SK-N-SH treated with all-trans-retinoic acid at 6 μM for 48 hours (cell line): Measurements from ENCODE around the gene NUDT1.

ENCODE experiments used
- ATAC-seq: fragments of 200-7000 bp; cut with Tn5 transposase; 3 replicates; pipeline ENCODE4 v1.9.1; 2020; ENCODE audit warnings: mild to moderate bottlenecking, moderate library complexity
- ARNTL ChIP-seq: fragments of 450-650 bp; formaldehyde crosslinking; IDR thresholded peaks from 2 replicates; pipeline ENCODE4 v1.5.0; 2020; ENCODE audit warnings: low read depth, mild to moderate bottlenecking, moderate library complexity, borderline replicate concordance
- BACH2 ChIP-seq: fragments of 250-450 bp; sonication (Bioruptor Pico); IDR thresholded peaks from 2 replicates; pipeline ENCODE4 v1.9.0; 2021; ENCODE audit warnings: mild to moderate bottlenecking, borderline replicate concordance
- CSDC2 ChIP-seq: fragments of 250-450 bp; sonication (Bioruptor Pico); IDR thresholded peaks from 2 replicates; pipeline ENCODE4 v1.5.0; 2020; ENCODE audit warnings: mild to moderate bottlenecking, moderate library complexity
- CSRNP3 ChIP-seq: fragments of 250-450 bp; sonication (Bioruptor Pico); IDR thresholded peaks from 2 replicates; pipeline ENCODE4 v1.5.1; 2021; ENCODE audit warnings: mild to moderate bottlenecking, moderate library complexity
- ESRRG ChIP-seq: fragments of 250-450 bp; sonication (Bioruptor Pico); IDR thresholded peaks from 2 replicates; pipeline ENCODE4 v1.6.1; 2021; ENCODE audit warnings: mild to moderate bottlenecking
- GLIS3 ChIP-seq: fragments of 250-450 bp; sonication (Bioruptor Pico); IDR thresholded peaks from 2 replicates; pipeline ENCODE4 v1.5.0; 2020; ENCODE audit warnings: mild to moderate bottlenecking, moderate library complexity
- OSR1 ChIP-seq: fragments of 250-450 bp; sonication (Bioruptor Pico); IDR thresholded peaks from 2 replicates; pipeline ENCODE4 v1.8.0; 2022; ENCODE audit warnings: moderate library complexity, mild to moderate bottlenecking, inconsistent platforms
- PATZ1 ChIP-seq: fragments of 250-450 bp; sonication (Bioruptor Pico); IDR thresholded peaks from 2 replicates; pipeline ENCODE4 v1.8.0; 2020; ENCODE audit warnings: mild to moderate bottlenecking, moderate library complexity, borderline replicate concordance
- POU6F1 ChIP-seq: fragments of 250-450 bp; sonication (Bioruptor Pico); IDR thresholded peaks from 2 replicates; pipeline ENCODE4 v1.8.0; 2021; ENCODE audit warnings: low read depth, mild to moderate bottlenecking, moderate library complexity, borderline replicate concordance
- PPARA ChIP-seq: fragments of 250-450 bp; sonication (Bioruptor Pico); IDR thresholded peaks from 2 replicates; pipeline ENCODE4 v1.5.0; 2020; ENCODE audit warnings: mild to moderate bottlenecking, borderline replicate concordance
- RARB ChIP-seq: fragments of 250-450 bp; sonication (Bioruptor Pico); IDR thresholded peaks from 2 replicates; pipeline ENCODE4 v1.8.0; 2021; ENCODE audit warnings: mild to moderate bottlenecking, moderate library complexity
- SNAI2 ChIP-seq: fragments of 250-450 bp; sonication (Bioruptor Pico); IDR thresholded peaks from 2 replicates; pipeline ENCODE4 v1.5.0; 2020; ENCODE audit warnings: mild to moderate bottlenecking, moderate library complexity
- TOX ChIP-seq: fragments of 250-450 bp; sonication (Bioruptor Pico); IDR thresholded peaks from 2 replicates; pipeline ENCODE4 v1.8.0; 2021; ENCODE audit warnings: mild to moderate bottlenecking, moderate library complexity, borderline replicate concordance
- TSHZ2 ChIP-seq: fragments of 250-450 bp; sonication (Bioruptor Pico); IDR thresholded peaks from 2 replicates; pipeline ENCODE4 v1.5.0; 2020; ENCODE audit warnings: mild to moderate bottlenecking, moderate library complexity
- ZC3H10 ChIP-seq: fragments of 250-450 bp; sonication (Bioruptor Pico); IDR thresholded peaks from 2 replicates; pipeline ENCODE4 v1.5.1; 2021; ENCODE audit warnings: mild to moderate bottlenecking, moderate library complexity
- ZFP3 ChIP-seq: fragments of 250-450 bp; sonication (Bioruptor Pico); IDR thresholded peaks from 2 replicates; pipeline ENCODE4 v1.5.0; 2020; ENCODE audit warnings: mild to moderate bottlenecking, moderate library complexity
- ZFP30 ChIP-seq: fragments of 450-650 bp; formaldehyde crosslinking; IDR thresholded peaks from 2 replicates; pipeline ENCODE4 v1.5.0; 2022; ENCODE audit warnings: mild to moderate bottlenecking, moderate library complexity
- ZNF565 ChIP-seq: fragments of 450-650 bp; formaldehyde crosslinking; conservative IDR thresholded peaks from 2 replicates; pipeline ENCODE4 v1.5.0; 2020; ENCODE audit warnings: low read depth, mild to moderate bottlenecking, moderate library complexity
- ZNF70 ChIP-seq: fragments of 450-650 bp; formaldehyde crosslinking; IDR thresholded peaks from 2 replicates; pipeline ENCODE4 v1.5.0; 2020; ENCODE audit warnings: mild to moderate bottlenecking, moderate library complexity
- TF ChIP-seq, protein P1 (sequence below): fragments of 250-450 bp; sonication (Bioruptor Pico); IDR thresholded peaks from 2 replicates; pipeline ENCODE4 v1.5.1; 2020; ENCODE audit warnings: low read depth, mild to moderate bottlenecking, moderate library complexity

NUDT1 gene

DNA sequence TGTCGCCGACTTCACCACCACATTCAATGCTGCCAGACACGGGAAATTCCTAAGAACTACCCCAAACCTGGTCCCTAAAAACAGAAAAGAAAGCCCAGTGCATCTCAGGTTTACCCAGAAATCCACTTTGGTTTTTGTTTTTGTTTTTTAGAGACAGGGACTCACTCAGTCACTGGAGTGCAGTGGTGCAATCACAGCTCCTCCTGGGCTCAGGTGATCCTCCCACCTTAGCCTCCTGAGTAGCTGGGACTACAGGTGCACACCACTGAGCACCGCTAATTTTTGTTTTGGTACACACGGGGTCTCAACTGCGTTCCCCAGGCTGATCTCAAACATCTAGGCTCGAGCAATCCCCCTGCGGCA lies 32.1 kb upstream of the NUDT1 start (continued):
- TF ChIP-seq PATZ1 (no peak), CSDC2 (CRISPR knock-in tag) (no peak), ZNF70 (CRISPR knock-in tag) (no peak), ESRRG (CRISPR knock-in tag) (no peak), ZNF565 (CRISPR knock-in tag) (no peak), ZFP30 (no peak), POU6F1 (CRISPR knock-in tag) (no peak), TSHZ2 (no peak), TOX (CRISPR knock-in tag) (no peak)

DNA sequence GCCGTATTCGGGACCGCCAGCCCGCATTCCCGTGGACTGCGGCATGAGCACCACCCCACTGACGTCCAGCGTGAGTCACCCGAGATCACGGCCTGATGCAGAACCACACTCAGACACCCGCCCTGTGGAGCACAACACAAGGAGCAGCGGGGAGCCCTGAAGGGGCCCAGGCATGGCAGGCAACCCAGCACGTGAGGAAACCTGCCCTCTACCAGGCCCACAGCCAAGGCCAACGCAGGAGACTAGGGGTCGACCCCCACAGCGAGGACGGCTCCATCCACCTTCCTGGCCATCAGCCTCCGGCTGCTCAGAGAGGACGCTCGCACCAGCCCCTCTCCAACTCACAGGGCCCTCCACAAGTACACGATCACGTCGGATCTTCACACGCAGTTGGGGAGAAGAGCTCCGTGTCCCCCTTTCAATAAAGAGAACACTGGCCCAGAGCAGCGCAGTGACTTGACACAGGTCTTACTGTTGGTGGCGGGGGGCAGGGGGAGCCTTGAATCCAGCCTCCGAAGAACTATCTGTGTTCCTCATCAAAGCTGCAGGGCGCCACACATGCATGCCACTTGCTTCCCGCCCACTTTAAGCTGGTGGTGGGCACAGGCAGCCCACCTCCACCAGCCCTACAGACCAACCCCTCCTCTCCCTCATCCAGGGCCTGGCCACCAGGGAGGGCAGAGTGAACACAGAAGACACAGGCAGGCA lies 31.3 kb upstream of the NUDT1 start:
- no peak for ATAC-seq

DNA sequence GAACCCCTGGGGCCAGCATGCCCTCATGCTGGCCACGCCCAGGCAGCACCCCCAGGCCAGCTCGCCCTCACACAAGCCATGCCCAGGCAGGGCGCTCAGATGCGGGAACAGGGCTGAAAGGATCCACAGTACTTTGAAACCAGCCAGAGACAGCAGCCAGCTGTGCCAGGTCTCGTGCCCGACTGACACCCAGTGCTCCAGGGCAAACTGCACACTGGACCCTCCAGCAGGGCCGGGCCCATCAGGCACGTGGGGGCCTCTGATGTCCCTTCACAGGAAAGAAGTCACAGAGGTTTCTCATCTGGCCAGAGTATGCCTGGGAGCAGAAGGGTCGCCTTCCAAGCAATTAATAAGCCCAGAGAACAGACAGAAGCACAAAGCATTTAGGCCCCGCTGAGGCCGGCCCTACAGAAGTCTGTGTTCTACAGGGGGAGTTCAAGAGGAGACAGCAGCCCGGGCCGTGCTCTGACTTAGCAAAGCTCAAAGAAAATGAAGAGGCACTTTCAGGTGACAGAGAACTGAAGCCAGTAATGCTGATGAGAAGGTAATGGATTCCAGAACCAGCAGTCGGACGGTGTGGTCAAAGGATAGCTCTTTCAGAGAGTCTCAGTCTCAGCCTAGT lies 30.7 kb upstream of the NUDT1 start:
- no peak for TF ChIP-seq ZNF70 (CRISPR knock-in tag)
- TF ChIP-seq, protein P1, sequence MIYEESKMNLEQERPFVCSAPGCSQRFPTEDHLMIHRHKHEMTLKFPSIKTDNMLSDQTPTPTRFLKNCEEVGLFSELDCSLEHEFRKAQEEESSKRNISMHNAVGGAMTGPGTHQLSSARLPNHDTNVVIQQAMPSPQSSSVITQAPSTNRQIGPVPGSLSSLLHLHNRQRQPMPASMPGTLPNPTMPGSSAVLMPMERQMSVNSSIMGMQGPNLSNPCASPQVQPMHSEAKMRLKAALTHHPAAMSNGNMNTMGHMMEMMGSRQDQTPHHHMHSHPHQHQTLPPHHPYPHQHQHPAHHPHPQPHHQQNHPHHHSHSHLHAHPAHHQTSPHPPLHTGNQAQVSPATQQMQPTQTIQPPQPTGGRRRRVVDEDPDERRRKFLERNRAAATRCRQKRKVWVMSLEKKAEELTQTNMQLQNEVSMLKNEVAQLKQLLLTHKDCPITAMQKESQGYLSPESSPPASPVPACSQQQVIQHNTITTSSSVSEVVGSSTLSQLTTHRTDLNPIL (CRISPR knock-in tag) = no peak
- TF ChIP-seq POU6F1 (CRISPR knock-in tag) = no peak
- TF ChIP-seq PATZ1 = no peak
- TF ChIP-seq RARB (CRISPR knock-in tag) = no peak
- TF ChIP-seq ZFP3 (CRISPR knock-in tag) = no peak
- TF ChIP-seq SNAI2 = no peak
- TF ChIP-seq CSRNP3 (CRISPR knock-in tag) = no peak
- no peak for TF ChIP-seq ZC3H10
- no peak for TF ChIP-seq OSR1 (CRISPR knock-in tag)
- no peak for TF ChIP-seq PPARA
- no peak for TF ChIP-seq BACH2 (CRISPR knock-in tag)
- no peak for TF ChIP-seq GLIS3 (CRISPR knock-in tag)
- no peak for TF ChIP-seq ARNTL (CRISPR knock-in tag)
- ATAC-seq = no peak

More for the DNA sequence above, 31.3 kb upstream of the NUDT1 start:
- no peak for TF ChIP-seq PATZ1
- no peak for TF ChIP-seq BACH2 (CRISPR knock-in tag)
- TF ChIP-seq, all 23 proteins: peak for 0
